Measurements from ENCODE around the gene R3HCC1L. TPM values are rescaled to one million over a fixed set of nuclear protein-coding genes. Genes with fewer than 3 reads are reported as not detected.

The R3HCC1L gene
- 18.0 TPM for total RNA-seq

DNA sequence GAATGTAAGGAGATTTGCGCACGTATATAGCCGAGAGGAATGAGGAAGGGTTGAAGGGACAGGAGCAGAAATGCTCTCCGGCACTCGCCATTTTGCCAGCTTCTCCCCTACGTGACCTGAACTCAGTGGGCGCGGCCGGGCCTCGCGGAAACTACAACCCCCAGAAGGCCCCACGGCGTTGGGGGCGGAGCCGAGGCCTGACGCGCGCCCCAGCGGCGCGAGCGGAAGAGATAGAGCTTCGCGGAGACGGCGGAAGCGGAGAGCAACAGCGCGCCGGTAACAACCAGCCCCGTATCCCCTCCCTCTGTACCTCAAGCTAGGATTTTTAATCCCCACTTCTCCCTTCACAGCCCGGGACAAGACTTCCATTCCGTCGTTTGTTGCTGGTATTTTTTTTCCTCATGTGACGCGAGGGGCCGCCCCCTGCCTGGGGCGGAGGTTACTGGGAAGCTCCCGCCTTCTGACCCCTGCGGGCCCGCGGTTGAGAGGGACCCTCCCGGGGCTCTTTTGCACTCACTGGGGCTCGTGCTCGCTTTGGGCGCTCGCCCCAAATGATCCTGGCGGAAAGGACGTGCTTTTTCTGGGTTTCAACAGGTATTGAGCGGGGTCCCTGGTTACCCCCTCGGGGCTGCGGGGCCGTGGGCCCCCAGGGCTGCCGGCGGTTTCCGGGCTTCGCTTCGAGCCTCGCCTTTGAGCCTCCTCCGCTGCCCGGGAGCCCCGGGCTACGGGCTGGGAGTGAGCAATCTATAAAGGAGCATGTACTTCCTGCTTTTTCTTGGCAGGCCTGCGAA is at the start of gene R3HCC1L:
Gene R3HCC1L, plus strand, starts transcription at position 227 of the 791 bp plus-strand sequence. CDS start 73,458 bp downstream, outside the sequence.
- intact Hi-C loops (cut with DNase I) = no loop called here
- DNase-seq (ENCODE audit: low spot score) (peak; percentile 95), ATAC-seq (peak; percentile 99)

DNA sequence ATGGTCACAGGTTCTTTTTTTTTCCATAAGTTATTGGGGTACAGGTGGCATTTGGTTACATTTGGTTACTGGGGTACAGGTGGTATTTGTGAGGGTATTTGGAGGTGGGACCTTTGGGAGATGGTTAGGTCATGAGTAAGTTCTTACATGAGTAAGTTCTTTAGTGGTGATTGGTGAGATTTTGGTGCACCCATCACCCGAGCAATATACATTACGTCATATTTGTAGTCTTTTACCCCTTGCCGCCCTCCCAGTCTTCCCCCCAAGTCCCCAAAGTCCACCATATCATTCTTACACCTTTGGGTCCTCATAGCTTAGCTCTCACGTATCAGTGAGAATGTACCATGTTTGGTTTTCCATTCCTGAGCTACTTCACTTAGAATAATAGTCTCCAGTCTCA is 49.2 kb upstream of the R3HCC1L start:
- DNase-seq (ENCODE audit: low spot score) = no peak
- ATAC-seq = no peak
- intact Hi-C loops (cut with DNase I) = no loop called here

DNA sequence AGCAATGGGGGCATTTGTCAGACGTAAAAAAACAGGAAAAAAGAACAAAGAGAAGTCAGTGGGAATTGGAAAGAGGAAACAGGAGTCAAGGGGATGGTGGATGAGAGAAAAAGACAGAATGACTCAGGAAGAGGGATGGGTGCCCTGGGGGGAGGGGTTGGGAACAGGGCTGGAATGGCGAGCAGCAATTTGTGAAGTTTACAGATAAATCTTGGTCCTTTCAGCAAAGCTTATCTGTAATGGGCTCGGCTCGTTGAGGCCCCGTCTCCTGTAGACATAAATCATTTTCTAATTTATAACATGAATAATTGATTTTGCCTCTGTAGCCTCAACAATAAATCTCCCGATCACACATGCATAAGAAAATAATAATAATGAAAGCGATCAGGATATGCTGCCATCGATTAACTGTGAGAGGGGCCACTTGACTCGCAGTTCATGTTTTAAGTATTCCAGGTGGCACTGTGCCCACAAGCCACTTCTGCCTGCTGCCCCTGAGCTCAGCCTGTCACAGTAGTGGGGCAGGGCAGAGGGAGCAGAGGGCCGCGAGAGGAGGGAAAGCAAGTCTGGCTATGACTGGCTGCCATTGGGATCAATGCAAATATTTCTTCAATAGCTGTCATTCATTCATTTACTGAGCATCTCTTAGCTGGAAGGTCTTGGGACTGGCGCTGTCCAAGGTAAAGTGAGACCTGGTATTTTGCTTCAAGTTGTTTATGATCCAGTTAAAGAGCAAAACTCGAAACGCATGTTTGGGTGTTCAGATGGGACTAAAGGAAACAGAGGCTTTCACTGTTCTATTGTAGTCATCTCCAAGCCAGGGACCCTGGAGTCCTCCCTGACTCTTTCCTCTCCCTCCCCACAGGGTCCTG is 47.4 kb upstream of the R3HCC1L start:
- intact Hi-C loops (cut with DNase I) = no loop called here
- no peak for ATAC-seq
- no peak for DNase-seq (ENCODE audit: low spot score)

DNA sequence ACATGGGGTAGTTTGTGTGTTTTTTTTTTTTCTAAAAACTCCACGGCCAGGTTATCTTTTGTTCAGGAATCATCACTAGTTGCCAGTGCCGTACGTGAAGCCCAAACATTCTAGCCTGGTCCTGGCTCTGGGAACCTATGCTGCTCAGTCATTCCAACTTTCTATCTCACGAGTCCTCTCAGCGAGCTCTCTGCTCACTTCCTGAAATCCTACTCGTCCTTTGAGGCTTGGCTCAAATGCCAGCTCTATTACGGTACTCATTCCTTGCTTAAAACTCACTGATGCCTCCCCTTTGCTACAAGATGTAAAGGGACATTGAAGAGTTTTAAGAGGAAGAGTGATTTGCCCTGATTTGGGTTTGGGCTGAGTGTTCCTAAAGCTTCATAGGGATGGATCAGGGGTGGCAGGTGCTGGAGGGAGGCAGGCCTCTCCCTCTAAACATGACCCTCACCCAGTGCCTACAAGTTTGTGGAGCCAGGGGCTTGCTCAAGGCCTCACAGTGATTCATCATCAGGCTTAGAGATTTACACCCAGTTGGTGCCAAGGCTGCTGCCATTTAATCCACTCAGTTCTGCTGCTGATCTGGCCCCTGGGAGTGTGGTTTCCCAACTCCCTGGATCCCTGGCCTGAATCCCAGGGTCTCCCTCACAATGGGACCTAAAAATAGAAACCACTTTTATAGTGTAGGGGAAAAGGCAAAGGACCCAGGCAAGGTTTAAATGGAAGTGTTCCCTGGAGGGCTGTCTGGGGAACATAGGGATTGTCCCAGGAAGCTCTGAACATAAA is 46.1 kb upstream of the R3HCC1L start:
- intact Hi-C loops (cut with DNase I) = no loop called here
- ATAC-seq (peak; percentile 59), DNase-seq (ENCODE audit: low spot score) (no peak)

DNA sequence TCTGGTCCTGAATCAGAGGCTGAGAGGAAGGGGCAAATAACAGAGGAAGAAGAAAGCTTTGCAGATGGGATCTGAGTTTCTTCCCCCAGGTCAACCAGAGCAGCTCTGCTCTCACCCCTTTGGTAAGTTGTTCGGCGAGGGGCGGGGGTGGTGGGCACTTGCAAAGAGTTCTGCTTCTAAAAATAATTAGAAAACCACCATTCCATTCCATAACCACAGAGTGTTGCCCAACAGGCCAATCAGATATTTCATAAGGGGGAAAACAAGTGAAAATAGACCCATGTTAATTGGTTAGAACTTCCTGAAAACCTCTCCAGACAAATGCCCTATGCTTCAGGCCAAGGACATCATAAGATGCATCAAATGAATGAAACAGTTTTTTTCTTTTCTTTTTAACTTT is 43.6 kb upstream of the R3HCC1L start:
- DNase-seq (ENCODE audit: low spot score) (no peak), ATAC-seq (no peak)
- intact Hi-C loops (cut with DNase I) = no loop called here

DNA sequence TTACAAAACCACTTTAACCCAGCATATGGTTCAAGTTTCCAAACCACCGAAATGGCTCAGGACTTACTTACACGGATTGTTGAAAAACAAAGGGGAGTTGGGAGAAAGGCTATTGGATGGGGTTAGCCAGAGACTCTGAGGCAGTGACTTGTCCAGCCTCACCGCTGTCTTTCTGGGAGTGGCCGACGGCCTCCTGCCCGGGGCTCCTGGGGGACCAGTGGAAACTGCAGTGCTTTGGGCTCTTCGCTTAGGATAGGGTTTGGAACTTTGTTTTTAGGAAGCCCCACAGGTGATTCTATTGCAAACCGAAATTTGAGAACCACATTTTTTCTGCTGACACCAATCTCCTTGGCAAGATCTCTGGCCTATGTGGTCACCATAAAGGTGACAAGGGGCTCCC is 38.1 kb upstream of the R3HCC1L start:
- DNase-seq (ENCODE audit: low spot score) (no peak), ATAC-seq (no peak)
- intact Hi-C loops (cut with DNase I) = no loop called here

DNA sequence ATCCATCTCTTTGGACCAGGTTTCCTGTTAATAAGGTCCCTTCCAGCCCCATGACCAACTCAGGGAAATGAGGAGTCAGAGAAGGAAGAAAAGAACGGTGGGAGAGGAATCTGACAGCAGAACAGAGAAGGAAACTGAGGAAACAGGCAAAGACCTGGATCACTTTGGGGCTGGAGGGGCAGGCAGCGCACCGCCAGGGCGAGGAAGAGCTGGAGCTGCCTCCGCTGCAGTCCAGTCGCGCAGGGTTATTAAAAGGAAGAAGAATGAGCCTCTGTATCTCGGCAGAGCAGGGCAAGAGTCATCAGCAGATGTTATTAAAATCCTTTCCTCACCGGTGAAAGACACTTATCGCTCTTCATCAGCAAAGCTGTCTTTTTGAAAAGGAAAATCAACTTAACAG is 37.7 kb upstream of the R3HCC1L start:
- intact Hi-C loops (cut with DNase I) = no loop called here
- no peak for ATAC-seq
- DNase-seq (ENCODE audit: low spot score) = no peak

DNA sequence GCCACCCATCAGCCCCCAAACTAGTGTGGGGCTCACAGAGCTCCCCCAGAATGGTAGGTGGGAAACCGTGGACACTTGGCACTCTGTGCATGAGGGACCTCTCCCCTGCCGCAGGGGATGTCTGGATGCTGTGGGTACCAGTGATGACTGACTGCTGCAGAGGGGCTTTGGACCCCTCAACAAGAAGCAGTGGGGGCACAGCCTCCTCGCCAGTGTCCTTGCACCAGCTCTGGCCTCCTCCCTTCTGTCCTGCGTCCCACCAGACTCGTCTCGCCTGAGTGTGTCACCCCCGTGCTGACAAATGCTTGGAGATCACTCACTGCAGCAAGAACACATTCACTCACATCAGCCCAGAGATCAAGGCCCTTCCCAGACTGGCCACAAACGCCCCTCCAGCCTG is 37.3 kb upstream of the R3HCC1L start:
- DNase-seq (ENCODE audit: low spot score) (no peak), ATAC-seq (no peak)
- intact Hi-C loops (cut with DNase I) = no loop called here

DNA sequence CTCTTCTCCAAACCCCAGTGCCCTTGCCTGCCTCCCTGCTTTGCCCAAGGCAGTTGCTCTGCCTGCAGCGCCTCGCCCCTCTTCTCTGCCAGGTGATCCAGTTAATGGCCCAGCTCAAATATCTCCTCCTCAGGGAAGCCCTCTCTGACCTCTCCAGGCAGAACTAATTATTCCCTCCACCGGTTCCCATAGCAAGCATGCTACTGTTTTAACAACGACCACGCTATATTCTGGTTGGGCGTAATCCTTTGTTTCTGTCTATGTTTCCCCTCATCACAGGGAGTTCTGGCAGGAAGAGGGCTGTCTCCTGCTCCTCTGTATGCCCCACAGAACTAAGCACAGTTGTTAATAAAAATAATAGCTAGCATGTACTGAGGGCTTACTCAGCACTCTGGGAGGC is 36.8 kb upstream of the R3HCC1L start:
- intact Hi-C loops (cut with DNase I) = no loop called here
- ATAC-seq (no peak), DNase-seq (ENCODE audit: low spot score) (no peak)

DNA sequence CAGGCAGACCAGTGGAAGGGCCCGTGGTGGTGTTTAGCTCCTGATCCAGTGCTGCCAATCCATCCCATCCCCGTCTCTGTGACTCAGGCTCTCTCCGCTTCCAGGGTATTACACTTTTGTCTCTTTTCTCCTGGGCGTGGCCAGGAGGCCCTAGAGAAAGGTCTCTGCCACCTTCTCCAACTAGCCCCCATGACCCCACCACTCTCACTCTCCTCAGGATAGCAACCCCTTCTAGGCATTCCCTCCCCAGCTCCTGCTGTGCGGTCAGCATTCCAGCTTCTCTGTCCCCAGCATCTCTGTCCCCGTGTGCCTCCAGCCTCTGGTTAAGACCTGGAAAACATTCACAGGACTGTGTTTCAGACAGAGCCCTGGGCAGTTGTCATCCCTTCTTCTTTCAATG is 36.2 kb upstream of the R3HCC1L start:
- intact Hi-C loops (cut with DNase I) = no loop called here
- ATAC-seq (no peak), DNase-seq (ENCODE audit: low spot score) (no peak)

DNA sequence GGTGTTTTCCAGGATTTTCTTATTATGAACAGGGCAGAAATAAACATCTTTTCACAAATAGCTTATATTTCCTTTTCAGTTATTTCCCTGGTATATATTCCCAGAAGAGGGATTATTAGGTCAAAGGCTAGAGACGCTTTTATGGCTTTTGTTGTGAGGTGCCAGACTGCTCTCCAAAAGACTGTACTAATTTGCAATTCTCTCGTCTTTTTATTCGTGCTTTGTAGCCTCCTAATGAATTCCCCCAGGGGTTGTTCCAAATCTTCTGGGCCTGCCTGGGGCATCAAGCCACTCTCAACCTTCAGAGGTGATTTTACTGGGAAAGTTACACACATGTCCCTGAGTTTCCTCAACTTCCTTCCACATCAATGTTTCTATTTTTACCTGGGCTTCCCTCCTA is 34.0 kb upstream of the R3HCC1L start:
- intact Hi-C loops (cut with DNase I) = no loop called here
- ATAC-seq (no peak), DNase-seq (ENCODE audit: low spot score) (no peak)

DNA sequence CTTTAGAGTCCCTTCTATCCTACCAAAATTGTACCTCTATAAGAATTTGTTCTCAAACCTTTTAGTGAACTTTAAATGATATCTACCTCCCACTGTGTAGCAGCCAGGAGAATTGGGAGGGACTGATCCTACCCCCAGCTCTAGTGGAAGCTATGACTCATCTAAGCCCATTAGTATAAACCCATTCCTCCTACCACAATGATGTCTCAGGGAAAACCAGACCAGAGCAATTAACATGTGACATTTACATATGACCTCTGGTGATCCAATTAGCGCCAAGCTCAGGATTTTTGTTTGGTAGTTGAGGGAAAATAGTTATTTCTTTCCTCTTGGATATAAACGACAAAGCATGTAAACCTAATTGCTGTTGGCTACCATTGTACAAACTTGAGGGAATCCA is 33.1 kb upstream of the R3HCC1L start:
- ATAC-seq (no peak), DNase-seq (ENCODE audit: low spot score) (no peak)
- intact Hi-C loops (cut with DNase I) = no loop called here

DNA sequence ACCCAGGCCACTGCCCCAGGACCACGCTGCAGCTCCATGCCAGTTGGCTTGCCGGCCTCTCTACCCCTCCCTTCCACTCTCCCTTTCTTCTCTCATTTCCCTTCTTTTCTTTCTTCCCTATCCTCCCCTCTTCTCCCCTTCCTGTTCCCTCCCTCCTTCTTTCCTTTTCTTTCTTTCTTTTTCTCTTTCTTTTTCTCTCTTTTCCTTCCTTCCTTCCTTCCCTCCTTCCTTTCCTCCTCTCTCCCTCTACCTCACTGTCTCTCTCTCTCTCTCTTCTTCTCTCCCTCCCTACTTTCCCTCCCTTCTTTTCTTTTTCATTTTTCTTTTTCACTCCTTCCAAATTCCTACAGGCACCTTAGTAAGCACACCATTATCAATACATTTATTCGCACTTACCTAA is 30.3 kb upstream of the R3HCC1L start:
- DNase-seq (ENCODE audit: low spot score) (no peak), ATAC-seq (no peak)
- intact Hi-C loops (cut with DNase I) = no loop called here

DNA sequence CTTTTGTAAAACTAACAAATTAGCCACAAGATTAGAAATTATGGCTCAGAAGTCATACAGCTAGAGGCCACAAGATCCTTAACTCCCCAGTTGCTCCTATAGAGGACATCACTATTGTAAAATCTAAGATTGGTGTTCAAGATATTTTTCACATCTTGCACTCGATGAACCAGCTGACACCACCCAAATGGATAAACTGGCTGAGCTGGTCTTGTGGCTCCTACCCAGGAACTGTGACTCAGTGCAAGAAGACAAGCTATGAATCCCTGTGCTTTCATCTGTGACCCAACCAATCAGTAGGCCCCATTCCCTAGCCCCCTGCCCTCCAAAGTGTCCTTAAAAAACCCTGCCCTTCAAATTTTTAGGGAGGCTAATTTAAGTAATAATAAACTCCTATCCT is 27.9 kb upstream of the R3HCC1L start:
- ATAC-seq (no peak), DNase-seq (ENCODE audit: low spot score) (no peak)
- intact Hi-C loops (cut with DNase I) = no loop called here

DNA sequence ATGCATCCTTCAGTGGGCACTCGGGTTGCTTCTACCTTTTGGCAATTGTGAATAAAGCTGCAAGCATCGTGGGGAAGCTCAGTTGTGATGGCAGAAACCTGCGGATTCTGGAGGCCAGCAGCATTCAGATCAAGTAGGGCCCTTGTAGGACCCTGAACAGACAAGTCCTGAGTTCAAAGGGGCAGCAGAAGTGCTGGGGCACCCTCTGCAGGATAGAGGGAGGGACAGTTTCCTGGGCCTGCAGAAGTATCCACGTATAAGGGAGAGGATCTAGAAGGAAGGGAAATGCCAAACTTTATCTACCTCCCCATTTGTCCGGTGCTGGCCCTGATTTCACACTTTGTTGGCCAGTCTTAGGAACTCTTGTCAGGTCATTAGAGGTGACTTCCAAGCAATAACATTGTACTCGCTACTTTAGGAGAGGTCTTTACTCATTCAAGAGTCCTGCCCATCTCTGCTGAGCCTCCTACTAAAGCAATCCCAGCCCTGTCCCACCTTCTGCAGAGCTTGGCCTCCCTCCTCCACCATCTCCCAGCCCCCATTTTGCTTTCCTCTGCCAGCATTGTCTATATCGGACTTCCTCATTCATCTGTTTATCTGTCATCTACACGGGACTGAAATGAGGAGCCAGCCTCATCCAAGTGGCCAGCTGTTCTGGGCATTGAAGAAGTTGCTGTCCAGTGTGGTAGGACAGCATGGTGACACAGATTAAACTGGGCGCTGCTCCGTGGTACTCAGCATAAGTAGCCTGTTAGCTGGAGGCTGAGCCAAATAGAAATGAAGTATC is 26.6 kb upstream of the R3HCC1L start:
- no peak for DNase-seq (ENCODE audit: low spot score)
- intact Hi-C loops (cut with DNase I) = no loop called here
- ATAC-seq = no peak

DNA sequence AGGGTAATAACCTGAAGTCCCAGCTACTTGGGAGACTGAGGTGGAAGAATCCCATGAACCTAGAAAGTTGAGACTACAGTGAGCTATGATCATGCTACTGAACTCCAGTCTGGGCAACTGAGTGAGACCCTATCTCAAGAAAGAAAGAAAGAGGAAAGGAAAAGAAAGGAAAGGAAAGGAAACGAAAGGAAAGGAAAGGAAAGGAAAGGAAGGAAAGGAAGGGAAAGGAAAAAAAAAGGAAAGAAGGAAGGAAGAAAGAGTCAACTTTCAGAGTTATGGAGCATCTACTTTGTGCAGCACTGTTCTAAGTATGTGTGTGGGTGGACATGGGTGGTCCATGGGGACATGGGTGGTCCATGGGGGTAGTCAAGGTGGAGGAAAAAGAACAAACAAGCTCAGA is 24.1 kb upstream of the R3HCC1L start:
- ATAC-seq (no peak), DNase-seq (ENCODE audit: low spot score) (no peak)
- intact Hi-C loops (cut with DNase I) = no loop called here

DNA sequence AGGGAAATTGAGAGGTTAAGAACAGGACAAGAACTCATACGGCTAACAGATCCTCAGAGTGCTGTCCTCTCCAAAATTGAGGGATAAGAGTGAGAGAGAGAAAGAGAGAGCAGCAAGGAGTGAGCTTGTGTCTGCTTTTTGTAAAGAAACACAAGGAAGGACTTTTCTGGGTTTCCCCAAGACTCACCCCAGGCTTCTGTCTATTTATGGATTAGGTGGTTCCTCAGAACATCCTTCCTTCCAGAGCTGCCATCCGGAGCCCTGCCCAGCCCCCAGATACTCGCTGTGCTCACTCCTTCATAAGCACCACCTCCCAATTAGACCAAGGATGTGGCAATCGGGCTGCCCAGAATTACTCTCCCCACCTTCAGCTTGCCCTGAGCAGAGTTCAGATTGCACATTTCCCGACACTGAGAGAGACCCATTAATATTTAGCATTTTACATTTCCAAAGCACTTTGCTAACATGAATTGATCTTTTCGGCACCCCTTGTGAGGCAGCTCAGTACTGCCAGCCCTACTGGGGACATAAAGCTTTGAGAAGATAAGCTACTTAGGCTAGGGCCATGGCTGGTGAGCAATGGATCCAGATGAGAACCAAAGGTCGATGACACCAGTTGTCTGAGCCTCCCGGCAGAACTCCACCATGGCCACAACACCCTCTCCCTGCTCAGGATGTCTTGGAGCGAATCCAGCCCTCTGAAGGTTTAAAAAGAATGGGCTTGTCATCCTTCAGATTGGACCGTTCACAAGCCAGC is 19.2 kb upstream of the R3HCC1L start:
- intact Hi-C loops (cut with DNase I) = no loop called here
- ATAC-seq (no peak), DNase-seq (ENCODE audit: low spot score) (no peak)

DNA sequence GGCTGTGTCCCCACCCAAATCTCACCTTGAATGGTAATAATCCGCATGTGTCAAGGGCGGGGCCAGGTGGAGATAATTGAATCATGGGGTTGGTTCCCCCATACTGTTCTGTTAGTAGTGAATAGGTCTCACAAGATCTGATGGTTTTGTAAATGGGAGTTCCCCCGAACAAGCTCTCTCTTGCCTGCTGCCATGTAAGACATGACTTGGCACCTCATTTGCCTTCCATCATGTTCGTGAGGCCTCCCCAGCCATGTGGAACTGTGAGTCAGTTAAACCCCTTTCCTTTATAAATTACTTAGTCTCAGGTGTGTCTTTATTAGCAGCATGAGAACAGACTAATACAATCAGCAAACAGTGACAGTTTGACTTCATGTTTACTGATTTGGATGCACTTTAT is 14.6 kb upstream of the R3HCC1L start:
- ATAC-seq (no peak), DNase-seq (ENCODE audit: low spot score) (no peak)
- intact Hi-C loops (cut with DNase I) = no loop called here
